Measurements from ENCODE around the gene BST2. TPM values are rescaled to one million over a fixed set of nuclear protein-coding genes. Genes with fewer than 3 reads are reported as not detected.

Gene BST2
- total RNA-seq, 2 experiments from 2014 or later, result 89.7 to 98.4 TPM

GRCh38 chr19:17385878-17386611 is 19.4 kb downstream of the BST2 start:
- Mint-ChIP-seq H3K27ac (no peak overlapping the region), H3K4me3 (no peak overlapping the region), H3K27me3 (peaks cover 5% of the 10 kb centered on the region), H3K36me3 (ENCODE audit: low read depth) (no peaks in the 10 kb centered on the region), H3K9me3 (peaks cover 3% of the 10 kb centered on the region), H3K4me1 (ENCODE audit: low read depth) (peaks cover 8% of the 10 kb centered on the region)
- CTCF ChIA-PET, result interaction anchor here (0.6 to 4.5 kb wide), 37 partner anchors 8 to 143 kb away, joined by 3 to 25 read pairs (median 5); partner anchors contain the start of genes CCDC194, DDA1, MRPL34 and MVB12A
- peak; percentile 81 for DNase-seq
- ATAC-seq, result peak; percentile 58
- POLR2A ChIA-PET, result interaction anchor here (1.2 to 1.3 kb wide), 2 partner anchors 19 to 48 kb away, joined by 4 to 5 read pairs; partner anchors contain the start of genes BST2 and GTPBP3
- intact Hi-C loops (cut with micrococcal nuclease), result loop anchor here (5.0 kb wide), 1 partner anchor 39 kb away; no protein-coding TSS in a partner anchor
- TF ChIP-seq CTCF (IDR thresholded peaks at IDR 0.05), result peak; percentile 98

DNA sequence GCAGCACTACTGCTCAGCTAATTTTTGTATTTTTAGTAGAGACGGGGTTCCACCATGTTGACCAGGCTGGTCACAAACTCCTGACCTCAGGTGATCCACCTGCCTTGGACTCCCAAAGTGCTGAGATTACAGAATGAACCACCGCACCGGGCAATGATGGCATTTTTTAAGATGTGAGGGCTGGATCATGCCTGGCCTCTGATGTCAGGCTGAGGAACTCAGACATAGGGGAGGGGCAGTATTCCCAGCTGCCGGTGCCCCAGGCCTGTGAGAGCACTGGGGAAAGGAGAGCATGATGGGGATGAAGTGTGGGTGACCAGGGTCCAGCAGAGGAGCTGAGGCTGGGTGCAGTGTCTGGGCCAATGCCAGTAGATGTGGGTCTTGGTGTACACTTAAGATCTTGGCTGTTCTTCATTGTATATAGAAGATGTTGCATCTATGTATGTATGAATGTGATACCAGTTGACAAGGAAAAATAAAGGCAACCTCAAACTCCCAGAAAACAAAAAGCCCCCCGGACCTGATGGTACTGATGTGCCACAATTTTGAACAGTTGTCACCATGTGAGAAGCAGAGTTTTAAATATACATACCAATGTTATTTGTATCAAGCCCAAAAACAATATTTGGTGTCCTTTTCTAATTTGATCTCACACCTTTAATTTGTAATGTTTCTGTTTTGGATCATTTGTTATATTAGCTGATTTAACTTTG is 24.8 kb downstream of the BST2 start:
- intact Hi-C loops (cut with micrococcal nuclease), result no loop called here
- POLR2A ChIA-PET, result no interaction called here

DNA sequence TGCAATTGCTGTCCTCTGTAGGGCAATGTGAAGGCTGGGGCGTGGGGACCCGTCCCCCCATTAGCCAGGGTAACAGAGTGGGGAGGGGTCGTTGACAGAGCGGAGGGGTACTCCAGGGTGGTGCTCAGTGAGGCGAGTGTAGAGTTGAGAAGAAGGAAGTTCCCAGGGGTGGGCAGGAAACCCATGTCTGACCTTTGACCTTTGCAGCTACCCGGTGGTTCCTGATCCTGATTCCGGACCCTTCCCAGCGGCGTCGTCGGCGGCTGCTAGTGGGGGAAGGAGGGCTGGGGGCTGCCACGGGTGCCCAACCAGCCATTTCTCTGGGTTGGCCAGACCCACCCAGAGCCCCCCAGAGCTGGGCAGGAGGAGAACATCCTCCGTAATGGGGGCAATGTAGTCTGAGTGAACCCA is 26.2 kb downstream of the BST2 start:
- Mint-ChIP-seq H3K27ac (no peak overlapping the region), H3K4me1 (ENCODE audit: low read depth) (peaks cover 5% of the 10 kb centered on the region), H3K27me3 (peaks cover 5% of the 10 kb centered on the region), H3K9me3 (no peaks in the 10 kb centered on the region), H3K36me3 (ENCODE audit: low read depth) (no peaks in the 10 kb centered on the region), H3K4me3 (no peak overlapping the region)
- intact Hi-C loops (cut with micrococcal nuclease), result no loop called here
- ChIA-PET CTCF (no interaction called here), POLR2A (no interaction called here)
- no peak for ATAC-seq
- TF ChIP-seq CTCF (IDR thresholded peaks at IDR 0.05), result no peak
- DNase-seq, result no peak

More for the DNA sequence above, 24.8 kb downstream of the BST2 start:
- no peak for ATAC-seq
- no peaks in the 10 kb centered on the region for H3K9me3 Mint-ChIP-seq
- no peak overlapping the region for H3K4me3 Mint-ChIP-seq
- no peak for DNase-seq
- TF ChIP-seq CTCF (IDR thresholded peaks at IDR 0.05), result no peak
- CTCF ChIA-PET, result interaction anchor here (1.0 kb wide), 2 partner anchors 74 to 88 kb away, joined by 3 to 4 read pairs; no protein-coding TSS in a partner anchor
- H3K27ac Mint-ChIP-seq, result no peak overlapping the region
- peaks cover 5% of the 10 kb centered on the region for H3K4me1 Mint-ChIP-seq (ENCODE audit: low read depth)
- no peaks in the 10 kb centered on the region for H3K36me3 Mint-ChIP-seq (ENCODE audit: low read depth)
- peaks cover 5% of the 10 kb centered on the region for H3K27me3 Mint-ChIP-seq

DNA sequence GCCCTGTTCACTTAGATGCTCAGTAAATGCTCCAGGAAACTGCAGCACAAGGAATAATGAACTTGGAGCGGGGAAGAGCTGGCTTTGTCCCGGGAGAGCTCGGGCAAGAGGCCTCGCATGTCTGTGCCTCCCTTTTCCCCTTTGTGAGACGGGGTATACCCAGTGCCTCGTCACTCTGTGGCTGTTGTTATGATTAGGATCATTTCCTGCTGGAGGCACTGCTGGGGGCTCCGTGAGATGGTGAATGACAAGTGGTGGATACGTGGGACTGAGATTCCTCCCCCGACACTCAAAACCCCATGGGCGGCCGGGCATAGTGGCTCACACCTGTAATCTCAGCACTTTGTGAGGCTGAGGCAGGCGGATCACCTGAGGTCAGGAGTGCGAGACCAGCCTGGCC is 27.2 kb downstream of the BST2 start:
- DNase-seq (no peak), ATAC-seq (no peak)
- Mint-ChIP-seq H3K36me3 (ENCODE audit: low read depth) (no peaks in the 10 kb centered on the region), H3K4me3 (no peak overlapping the region), H3K4me1 (ENCODE audit: low read depth) (peaks cover 5% of the 10 kb centered on the region), H3K27me3 (peaks cover 5% of the 10 kb centered on the region), H3K9me3 (no peaks in the 10 kb centered on the region), H3K27ac (no peak overlapping the region)
- intact Hi-C loops (cut with micrococcal nuclease), result no loop called here
- TF ChIP-seq CTCF (IDR thresholded peaks at IDR 0.05), result no peak
- ChIA-PET POLR2A (no interaction called here), CTCF (no interaction called here)
